GM21515 (cell line): ENCODE results near the gene LOXL1.

Experiments
- ATAC-seq: cut with Tn5 transposase; IDR thresholded peaks from one replicate; pipeline ENCODE4 v1.9.1; 2021; ENCODE audit not compliant: unreplicated experiment

The LOXL1 gene

GRCh38 chr15:73899197-73900094 is 26.8 kb upstream of the LOXL1 start:
- no peak for ATAC-seq

GRCh38 chr15:73900095-73900712 is 26.1 kb upstream of the LOXL1 start:
- ATAC-seq = no peak

DNA sequence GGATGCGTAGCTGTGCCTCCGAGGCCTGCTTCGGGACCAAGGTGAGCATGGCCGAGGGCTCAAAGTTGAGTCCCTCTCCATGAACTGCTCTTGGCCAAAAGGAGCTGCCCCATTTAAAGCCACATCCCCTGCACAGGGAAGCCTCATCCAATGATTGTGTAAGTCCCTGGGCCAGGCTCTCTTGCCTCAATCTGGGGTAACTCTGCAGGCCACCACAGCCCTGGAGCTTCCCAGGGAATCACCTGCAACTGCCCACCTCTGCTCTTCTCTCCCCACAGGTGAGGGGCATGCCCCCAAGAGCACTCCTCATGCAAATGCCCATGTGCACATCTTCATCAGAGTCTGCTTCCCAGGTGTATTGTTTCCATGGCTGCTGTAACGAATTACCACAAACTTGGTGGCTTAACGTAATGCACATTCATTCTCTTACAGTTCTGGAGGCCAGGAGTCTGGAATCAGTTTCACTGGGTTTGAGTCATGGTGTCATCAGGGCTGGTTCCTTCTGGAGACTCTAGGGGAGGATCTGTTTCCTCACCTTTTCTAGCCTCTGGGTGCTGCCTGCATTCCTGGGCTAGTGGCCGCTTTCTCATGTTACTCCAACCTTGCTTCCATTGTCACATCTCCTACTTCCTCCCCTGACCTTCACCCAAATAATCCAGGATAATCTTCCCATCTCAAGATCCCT is 25.0 kb upstream of the LOXL1 start:
- no peak for ATAC-seq

- ATAC-seq = no peak
These were observed 23.9 kb upstream of the LOXL1 start for GRCh38 chr15:73902121-73903020.

DNA sequence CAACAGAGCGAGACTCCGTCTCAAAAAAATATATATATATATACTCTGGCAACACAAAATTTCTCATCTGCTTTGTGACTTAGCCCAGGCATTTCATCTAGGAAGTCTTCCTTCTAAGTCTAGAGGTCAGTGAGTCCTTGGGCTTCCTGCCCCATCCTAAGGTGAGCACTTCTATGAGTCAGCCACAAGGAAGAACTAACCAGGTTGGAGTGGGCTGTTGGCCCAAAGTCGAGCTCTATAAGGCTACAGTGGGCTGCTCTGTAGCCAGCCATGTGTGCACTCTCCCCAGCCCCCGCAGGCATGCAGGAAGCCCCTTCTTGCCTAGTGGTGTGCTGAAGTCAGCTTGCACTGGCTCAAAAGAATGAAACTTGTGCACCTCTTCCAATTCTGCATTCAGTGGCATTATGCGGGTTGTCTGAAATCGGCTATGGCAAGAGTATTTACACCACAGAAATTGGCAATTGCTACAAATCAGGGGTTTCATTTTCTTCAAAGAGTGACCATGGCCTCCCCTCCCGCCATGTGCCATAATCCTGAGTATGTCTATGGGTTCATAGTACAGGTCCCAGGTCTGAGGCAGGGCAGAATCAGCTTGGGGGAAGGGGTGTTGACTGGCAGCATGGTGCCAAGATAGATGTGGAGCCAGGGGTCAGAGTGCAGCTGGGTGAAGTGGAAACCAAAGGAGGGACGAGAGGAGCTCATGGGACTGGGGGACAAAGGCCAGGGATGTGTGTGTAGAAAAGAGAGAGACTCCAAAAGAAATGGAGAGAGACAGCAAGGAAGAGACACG is 22.0 kb upstream of the LOXL1 start:
- ATAC-seq = no peak

DNA sequence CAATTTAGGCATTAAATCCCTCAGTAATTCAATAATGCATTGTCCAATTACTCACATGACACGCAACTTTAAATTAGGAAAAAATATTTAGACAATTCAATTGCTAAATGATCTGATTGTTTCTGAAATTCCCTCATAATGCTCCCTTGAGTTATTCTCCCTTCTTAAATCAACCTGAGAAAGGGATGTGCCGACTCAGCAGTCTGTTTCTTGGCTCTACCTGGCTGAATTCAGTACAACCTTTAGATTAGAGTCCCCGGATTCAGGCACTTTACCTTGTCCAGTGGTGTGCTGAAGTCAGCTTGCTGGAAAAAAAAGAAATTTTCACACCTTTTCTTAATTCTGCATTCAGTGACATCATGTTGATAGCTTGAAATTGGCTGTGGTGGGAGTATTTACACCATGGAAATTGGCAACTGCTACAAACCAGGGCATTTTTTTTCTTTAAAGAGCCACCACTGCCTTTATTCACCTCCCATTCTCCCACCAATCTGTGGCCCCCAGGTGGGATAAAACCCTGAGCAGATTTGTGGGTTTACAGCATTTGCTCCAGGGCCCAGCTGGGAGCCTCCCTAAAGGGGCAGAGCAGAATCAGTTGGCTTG is 20.9 kb upstream of the LOXL1 start:
- no peak for ATAC-seq

DNA sequence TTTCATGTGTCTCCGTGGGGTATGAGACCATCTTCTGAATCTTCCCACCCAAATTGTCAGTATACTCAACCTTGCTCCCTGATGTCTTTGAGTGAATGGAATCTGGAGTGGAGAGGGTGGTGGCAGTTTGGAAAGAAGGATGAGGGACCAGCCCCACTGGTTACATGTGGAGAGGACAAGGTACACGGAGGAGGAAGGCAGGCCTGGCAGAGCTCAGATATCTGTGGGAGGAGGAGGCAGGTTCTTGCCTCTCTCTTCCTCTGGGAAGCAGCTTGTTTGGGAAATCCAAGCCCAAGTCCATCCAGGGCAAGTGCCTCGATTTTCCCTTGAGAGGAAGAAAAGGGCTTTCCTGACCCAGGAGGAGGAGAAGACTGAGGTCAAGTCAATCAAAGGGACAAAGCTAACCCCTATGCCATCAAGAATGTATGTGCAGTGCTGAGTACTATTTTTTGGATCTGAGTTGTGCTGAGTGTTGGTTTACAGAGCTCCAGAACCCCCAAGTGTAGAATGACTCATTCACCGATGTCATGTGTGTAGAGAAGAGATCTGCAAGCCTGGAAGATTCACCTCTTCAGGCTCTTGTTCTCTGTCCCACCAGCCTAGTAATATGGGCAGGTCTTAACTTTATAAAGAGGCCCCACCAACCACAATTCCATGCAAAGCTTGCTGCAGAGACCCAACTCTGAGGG is 19.8 kb upstream of the LOXL1 start:
- ATAC-seq = no peak

DNA sequence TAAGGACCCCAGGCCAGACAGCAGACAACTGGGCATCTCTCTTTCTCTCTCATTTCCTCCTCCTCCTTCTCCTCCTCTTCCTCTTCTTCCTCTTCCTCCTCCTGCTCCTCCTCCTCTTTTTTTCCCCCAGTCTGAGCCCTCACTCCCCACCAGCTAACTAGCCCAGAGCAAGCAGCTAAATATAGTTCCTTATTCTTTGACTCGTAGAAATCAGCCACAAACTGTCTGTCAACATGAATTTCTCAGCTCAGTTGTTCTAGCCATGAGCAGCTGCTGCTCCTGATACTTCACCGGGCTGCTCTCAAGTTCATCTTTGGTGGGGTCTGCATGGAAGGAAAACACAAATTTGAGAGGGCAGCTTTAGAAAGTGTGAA is 19.2 kb upstream of the LOXL1 start:
- ATAC-seq = no peak

GRCh38 chr15:73908030-73908821 is 18.0 kb upstream of the LOXL1 start:
- peak; percentile 75 for ATAC-seq

DNA sequence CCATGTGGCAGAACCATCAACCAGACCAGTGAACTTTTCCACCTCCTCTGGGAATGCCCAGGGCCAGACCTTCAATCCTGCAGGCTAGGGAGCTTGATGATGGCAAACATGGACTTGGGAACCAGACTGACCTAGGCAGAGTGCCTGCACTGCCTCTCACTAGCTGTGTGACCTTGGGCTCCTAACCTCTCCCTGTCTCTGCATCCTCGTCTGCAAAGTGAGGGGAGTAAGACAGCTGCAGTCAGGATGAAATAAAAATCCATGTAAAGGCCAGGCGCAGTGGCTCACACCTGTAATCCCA is 17.5 kb upstream of the LOXL1 start:
- no peak for ATAC-seq

- no peak for ATAC-seq
These were observed 16.6 kb upstream of the LOXL1 start for GRCh38 chr15:73909651-73910050.

GRCh38 chr15:73910522-73911303 is 15.5 kb upstream of the LOXL1 start:
- ATAC-seq = no peak

DNA sequence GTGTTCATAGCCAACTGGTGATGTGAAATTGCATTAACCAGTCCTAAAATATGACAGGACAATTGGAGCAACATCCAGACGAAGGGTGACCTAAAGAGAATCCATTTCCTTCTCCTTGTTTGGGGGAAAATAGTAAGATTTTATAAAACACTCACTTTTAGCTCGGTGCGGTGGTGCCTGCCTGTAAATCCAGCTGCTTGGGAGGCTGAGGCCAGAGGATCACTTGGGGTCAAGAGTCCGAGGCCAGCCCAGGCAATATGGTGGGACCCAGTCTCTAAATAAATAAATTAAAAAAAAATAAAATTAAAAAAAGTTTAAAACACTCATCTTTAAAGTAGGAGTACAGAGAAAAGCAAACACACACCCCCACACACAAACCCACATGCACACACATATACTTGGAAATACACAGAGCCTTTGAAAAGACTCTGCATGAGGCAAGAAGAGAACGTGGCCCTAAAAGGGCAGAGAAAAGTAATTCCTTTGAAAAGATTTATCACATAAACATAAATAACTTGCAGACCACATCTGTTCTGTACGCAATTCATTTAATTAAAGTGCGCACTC is 14.1 kb upstream of the LOXL1 start:
- ATAC-seq = no peak

GRCh38 chr15:73914145-73914544 is 12.1 kb upstream of the LOXL1 start:
- no peak for ATAC-seq

GRCh38 chr15:73915082-73915481 is 11.2 kb upstream of the LOXL1 start:
- no peak for ATAC-seq

GRCh38 chr15:73918784-73919183 is 7.5 kb upstream of the LOXL1 start:
- no peak for ATAC-seq

GRCh38 chr15:73919706-73920105 is 6.6 kb upstream of the LOXL1 start:
- no peak for ATAC-seq
